Colonic mucosa (tissue), 4 donors: ENCODE measurements around the gene TXNDC15. TPM values are rescaled to one million over a fixed set of nuclear protein-coding genes. Genes with fewer than 3 reads are reported as not detected.
"Not testable (repeated sequence)": the region's sequence is repeated elsewhere in the genome, so short reads cannot be mapped to it uniquely, and the experiment has no call there.

ENCODE experiments used
- DNase-seq: peaks from one replicate; pipeline ENCODE4 v3.0.0-alpha.2; 2020
- H3K27ac ChIP-seq: fragments of 200-600 bp; one replicate; pipeline ENCODE4 v1.8.0; 2021
- H3K27me3 ChIP-seq: fragments of 200-600 bp; one replicate; pipeline ENCODE4 v1.8.0; 2021
- H3K36me3 ChIP-seq: fragments of 200-600 bp; one replicate; pipeline ENCODE4 v1.8.0; 2021
- H3K4me1 ChIP-seq: fragments of 200-600 bp; one replicate; pipeline ENCODE4 v1.8.0; 2021; ENCODE audit warnings: mild to moderate bottlenecking
- H3K4me3 ChIP-seq: fragments of 200-600 bp; one replicate; pipeline ENCODE4 v1.8.0; 2021
- H3K9ac ChIP-seq, 2 donors: one replicate each; pipeline ENCODE4 v1.7.0; 2013; ENCODE audit warnings: control low read depth in 2 of 2, low read depth in 2 of 2, low read length in 2 of 2
- H3K9me3 ChIP-seq: fragments of 200-600 bp; one replicate; pipeline ENCODE4 v1.8.0; 2021
- intact Hi-C: fragments of 100-400 bp; cut with DNase I; formaldehyde crosslinking; loops from one replicate; pipeline ENCODE4 v1.14.1; 2022
- total RNA-seq, 2 donors: library from RNA; stranded (reverse); fragmentation: NEBNext Ultra II Directional in 1 of 2; extraction: Animal tissue kit (Norgen Biotek cat#: 25700) in 1 of 2; gene quantifications; one replicate each; pipeline ENCODE4 v1.2.1, GENCODE V29; 2021
- TF ChIP-seq, protein P1 (sequence below): fragments of 200-600 bp; IDR thresholded peaks from one replicate; pipeline ENCODE4 v1.8.0; 2022; ENCODE audit warnings: antibody characterized with exemption, mild to moderate bottlenecking
- donor health status: healthy.
- donor health status: DM: no; HTN: no; CAD: no.
- donor health status: DM: no; HTN: no; CAD: no.

The TXNDC15 gene
- total RNA-seq, 2 donors from 2014 or later = 30.7 to 31.8 TPM

GRCh38 chr5:134837530-134838181 is 36.5 kb upstream of the TXNDC15 start:
- no peaks in the 10 kb centered on the region for H3K4me1 ChIP-seq
- TF ChIP-seq, protein P1, sequence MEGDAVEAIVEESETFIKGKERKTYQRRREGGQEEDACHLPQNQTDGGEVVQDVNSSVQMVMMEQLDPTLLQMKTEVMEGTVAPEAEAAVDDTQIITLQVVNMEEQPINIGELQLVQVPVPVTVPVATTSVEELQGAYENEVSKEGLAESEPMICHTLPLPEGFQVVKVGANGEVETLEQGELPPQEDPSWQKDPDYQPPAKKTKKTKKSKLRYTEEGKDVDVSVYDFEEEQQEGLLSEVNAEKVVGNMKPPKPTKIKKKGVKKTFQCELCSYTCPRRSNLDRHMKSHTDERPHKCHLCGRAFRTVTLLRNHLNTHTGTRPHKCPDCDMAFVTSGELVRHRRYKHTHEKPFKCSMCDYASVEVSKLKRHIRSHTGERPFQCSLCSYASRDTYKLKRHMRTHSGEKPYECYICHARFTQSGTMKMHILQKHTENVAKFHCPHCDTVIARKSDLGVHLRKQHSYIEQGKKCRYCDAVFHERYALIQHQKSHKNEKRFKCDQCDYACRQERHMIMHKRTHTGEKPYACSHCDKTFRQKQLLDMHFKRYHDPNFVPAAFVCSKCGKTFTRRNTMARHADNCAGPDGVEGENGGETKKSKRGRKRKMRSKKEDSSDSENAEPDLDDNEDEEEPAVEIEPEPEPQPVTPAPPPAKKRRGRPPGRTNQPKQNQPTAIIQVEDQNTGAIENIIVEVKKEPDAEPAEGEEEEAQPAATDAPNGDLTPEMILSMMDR = no peak
- H3K27me3 ChIP-seq = no peaks in the 10 kb centered on the region
- DNase-seq = peak; percentile 34
- no peaks in the 10 kb centered on the region for H3K9me3 ChIP-seq
- no peak overlapping the region for H3K9ac ChIP-seq
- no peaks in the 10 kb centered on the region for H3K36me3 ChIP-seq
- no peak overlapping the region for H3K4me3 ChIP-seq
- intact Hi-C loops = no loop called here
- H3K27ac ChIP-seq = peak overlapping the region; percentile 38

DNA sequence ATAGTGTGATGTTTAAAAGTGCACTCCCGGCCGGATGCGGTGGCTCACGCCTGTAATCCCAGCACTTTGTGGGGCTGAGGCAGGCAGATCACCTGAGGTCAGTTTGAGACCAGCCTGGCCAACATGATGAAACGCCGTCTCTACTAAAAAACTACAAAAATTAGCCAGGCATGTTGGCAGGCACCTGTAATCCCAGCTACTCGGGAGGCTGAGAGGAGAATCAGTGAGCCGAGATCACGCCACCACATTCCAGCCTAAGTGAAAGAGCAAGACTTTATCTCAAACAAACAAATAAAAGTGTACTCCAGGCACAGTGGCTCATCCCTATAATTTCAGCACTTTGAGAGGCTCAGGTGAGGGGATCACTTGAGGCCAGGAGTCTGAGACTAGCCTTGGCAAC is 35.8 kb upstream of the TXNDC15 start:
- intact Hi-C loops, H3K4me1 ChIP-seq, H3K4me3 ChIP-seq, H3K36me3 ChIP-seq, H3K27ac ChIP-seq, DNase-seq, H3K9ac ChIP-seq, H3K9me3 ChIP-seq, H3K27me3 ChIP-seq: not testable (repeated sequence)

GRCh38 chr5:134840811-134841210 is 33.4 kb upstream of the TXNDC15 start:
- intact Hi-C loops = no loop called here
- H3K4me1 ChIP-seq = no peaks in the 10 kb centered on the region
- no peaks in the 10 kb centered on the region for H3K36me3 ChIP-seq
- DNase-seq = no peak
- H3K9ac ChIP-seq = no peak overlapping the region
- TF ChIP-seq, protein P1 = no peak
- no peaks in the 10 kb centered on the region for H3K9me3 ChIP-seq
- H3K27me3 ChIP-seq = no peaks in the 10 kb centered on the region
- no peak overlapping the region for H3K4me3 ChIP-seq
- no peak overlapping the region for H3K27ac ChIP-seq

DNA sequence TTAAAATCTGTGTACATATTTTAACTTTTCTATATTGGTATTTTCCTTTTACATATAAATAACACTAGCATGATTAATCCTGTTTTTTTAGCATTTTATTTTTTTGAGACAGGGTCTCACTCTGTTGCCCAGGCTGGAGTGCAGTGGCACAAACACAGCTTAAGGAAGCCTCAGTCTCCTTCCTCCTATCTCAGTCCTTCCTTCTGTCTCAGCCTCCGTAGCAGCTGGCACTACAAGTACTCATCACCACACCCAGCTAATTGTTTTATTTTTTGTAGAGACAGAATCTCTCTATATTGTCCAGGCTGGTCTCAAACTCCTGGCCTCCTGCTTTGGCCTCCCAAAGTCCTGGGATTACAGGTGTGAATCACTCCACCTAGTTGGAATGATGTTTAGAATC is 29.9 kb upstream of the TXNDC15 start:
- H3K9ac ChIP-seq = no peak overlapping the region
- TF ChIP-seq, protein P1 = no peak
- intact Hi-C loops = no loop called here
- H3K4me1 ChIP-seq = peaks cover 7% of the 10 kb centered on the region
- no peaks in the 10 kb centered on the region for H3K9me3 ChIP-seq
- DNase-seq = no peak
- H3K4me3 ChIP-seq = no peak overlapping the region
- no peak overlapping the region for H3K27ac ChIP-seq
- H3K27me3 ChIP-seq = no peaks in the 10 kb centered on the region
- no peaks in the 10 kb centered on the region for H3K36me3 ChIP-seq

DNA sequence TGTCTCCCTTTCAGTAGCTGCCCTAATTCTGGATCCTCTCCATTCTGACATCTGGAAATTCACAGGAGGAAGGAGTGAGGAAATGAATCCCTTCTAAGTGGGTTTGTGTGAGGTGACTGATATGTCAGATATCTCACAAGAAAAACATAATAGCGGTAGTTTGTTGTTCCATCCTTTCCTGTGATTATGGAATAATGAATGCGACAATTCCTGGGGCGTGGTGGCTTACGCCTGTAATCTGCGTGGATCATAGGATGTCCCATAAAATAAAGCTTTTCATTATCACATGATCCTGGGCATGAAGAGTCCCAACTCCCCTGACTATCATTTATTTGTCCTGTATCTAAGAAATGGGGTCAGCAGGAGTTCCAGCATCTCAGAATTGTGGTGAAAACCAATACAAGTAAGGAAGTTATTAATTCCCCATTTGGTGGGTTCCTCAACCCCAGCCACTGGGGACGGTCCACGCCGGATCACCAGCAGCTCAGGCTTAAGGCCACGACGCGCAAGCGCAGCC is 28.8 kb upstream of the TXNDC15 start:
- Histone ChIP-seq H3K4me1 (peaks cover 7% of the 10 kb centered on the region), H3K9ac (peak overlapping the region; percentile 81 to 82), H3K27me3 (no peaks in the 10 kb centered on the region), H3K4me3 (peak overlapping the region; percentile 88), H3K9me3 (no peaks in the 10 kb centered on the region), H3K27ac (peak overlapping the region; percentile 97), H3K36me3 (no peaks in the 10 kb centered on the region)
- TF ChIP-seq, protein P1 = no peak
- intact Hi-C loops = no loop called here
- no peak for DNase-seq

DNA sequence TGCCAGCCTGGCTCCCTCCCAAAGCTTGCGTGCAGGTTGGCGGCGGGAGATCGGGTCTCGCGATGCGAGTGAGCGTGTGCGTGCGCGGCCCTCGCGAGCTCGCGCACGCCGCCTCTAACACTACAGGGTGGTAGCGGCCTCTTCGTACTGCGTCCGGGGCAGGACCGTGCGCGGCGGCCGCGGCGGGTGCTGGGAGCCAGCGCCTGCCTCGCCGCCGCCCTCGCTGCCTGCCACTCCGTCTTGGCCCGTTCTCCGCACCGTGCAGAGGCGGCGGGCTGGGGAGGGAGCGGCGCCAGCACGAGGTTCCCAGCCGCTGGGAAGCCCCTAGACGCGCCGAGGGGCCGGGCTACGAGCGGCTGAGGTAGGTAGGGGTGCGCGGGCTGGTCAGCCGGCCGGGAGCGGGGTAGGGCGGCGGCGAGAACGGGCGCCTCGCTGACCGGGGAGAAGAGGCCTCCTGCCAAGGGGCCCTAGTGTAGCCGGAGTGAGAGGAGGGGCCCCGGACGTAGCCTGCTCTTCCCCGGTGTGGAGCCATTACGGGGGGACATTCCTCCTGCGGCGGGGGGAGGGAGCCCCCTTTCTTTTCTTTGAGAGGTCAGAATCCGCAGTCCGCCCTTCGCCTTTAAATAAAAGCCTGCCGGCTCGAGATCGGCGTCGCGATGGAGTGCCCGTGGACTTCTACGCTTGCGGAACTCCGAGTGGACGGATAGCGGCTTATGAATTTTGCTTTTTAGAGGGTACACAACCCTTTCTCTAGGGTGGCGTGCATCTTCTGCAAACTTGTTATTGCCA is 28.1 kb upstream of the TXNDC15 start, which contains the start of gene C5orf24:
TSS of gene C5orf24 (plus strand) at position 117 of the 789 bp plus-strand sequence. CDS start 8,933 bp downstream, outside the sequence.
- TF ChIP-seq, protein P1 = no peak
- DNase-seq = peak; percentile 91
- no peaks in the 10 kb centered on the region for H3K27me3 ChIP-seq
- H3K9ac ChIP-seq = peak within 1 kb of the TSS; percentile 81 to 82
- peaks cover 7% of the 10 kb centered on the region for H3K4me1 ChIP-seq
- H3K36me3 ChIP-seq = no peaks in the 10 kb centered on the region
- H3K9me3 ChIP-seq = no peaks in the 10 kb centered on the region
- intact Hi-C loops = no loop called here
- H3K27ac ChIP-seq = peak within 1 kb of the TSS; percentile 97
- H3K4me3 ChIP-seq = peak within 1 kb of the TSS; percentile 88
